OCI-LY3 (cell line): ENCODE data around the gene RAPGEF1.

ENCODE experiments used
- H2AFZ ChIP-seq: fragments of 200-600, 300-600 bp; shearing (Covaris generic); 2 replicates; pipeline ENCODE4 v1.6.0; 2014; ENCODE audit warnings: antibody characterized with exemption, low read depth, low read length
- H3K27ac ChIP-seq: fragments of 200-600, 300-600 bp; sonication (generic); 2 replicates; pipeline ENCODE4 v1.5.1; 2014; ENCODE audit warnings: mild to moderate bottlenecking, low read length, moderate library complexity, mixed read lengths
- H3K27me3 ChIP-seq: fragments of 200-600, 300-600 bp; sonication (generic); 2 replicates; pipeline ENCODE4 v1.6.1; 2014; ENCODE audit warnings: low read depth, low read length, mixed read lengths
- H3K36me3 ChIP-seq: fragments of 200-600, 300-600 bp; sonication (generic); replicated peaks from 2 replicates; pipeline ENCODE3; 2014; ENCODE audit warnings: low read depth, low read length, mixed read lengths
- H3K4me1 ChIP-seq: fragments of 300-600, 200-600 bp; sonication (generic); 2 replicates; pipeline ENCODE4 v1.6.1; 2014; ENCODE audit warnings: low read length, mixed read lengths
- H3K4me2 ChIP-seq: fragments of 200-600, 300-600 bp; sonication (generic); 2 replicates; pipeline ENCODE4 v1.6.1; 2014; ENCODE audit warnings: low read length, mixed read lengths
- H3K4me3 ChIP-seq: fragments of 300-600, 200-600 bp; sonication (generic); 2 replicates; pipeline ENCODE4 v1.5.1; 2014; ENCODE audit warnings: antibody characterized with exemption, mild to moderate bottlenecking, low read length, moderate library complexity
- H3K79me2 ChIP-seq: fragments of 300-600, 200-600 bp; shearing (Covaris generic); 2 replicates; pipeline ENCODE4 v1.6.1; 2014; ENCODE audit warnings: mild to moderate bottlenecking, low read length, mixed read lengths
- H3K9ac ChIP-seq: fragments of 300-600, 200-600 bp; shearing (Covaris generic); 2 replicates; pipeline ENCODE4 v1.6.0; 2014; ENCODE audit warnings: mild to moderate bottlenecking, low read length, moderate library complexity
- H3K9me3 ChIP-seq: fragments of 200-600, 300-600 bp; shearing (Covaris generic); 2 replicates; pipeline ENCODE4 v1.6.1; 2014; ENCODE audit warnings: low read length, mixed read lengths; ENCODE audit not compliant: insufficient read depth
- H4K20me1 ChIP-seq: fragments of 200-600, 300-600 bp; sonication (generic); 2 replicates; pipeline ENCODE4 v1.6.1; 2016; ENCODE audit warnings: low read length, mixed read lengths; ENCODE audit not compliant: insufficient read depth
- CTCF ChIP-seq: fragments of 200-600, 300-600 bp; sonication (generic); IDR thresholded peaks from 2 replicates; pipeline ENCODE4 v1.5.1; 2014; ENCODE audit warnings: antibody characterized with exemption, low read length, low read depth
- EZH2phosphoT487 ChIP-seq: fragments of 200-600 bp; shearing (Covaris generic); IDR thresholded peaks from 2 replicates; pipeline ENCODE4 v1.6.1; 2018; ENCODE audit warnings: antibody characterized with exemption, mixed run types, low read depth

The RAPGEF1 gene

GRCh38 chr9:131727795-131728545 is 11.9 kb downstream of the RAPGEF1 start:
- peaks cover 4% of the 10 kb centered on the region; the same call in 1 of the 2 replicates for H3K9me3 ChIP-seq
- peaks cover 14% of the 10 kb centered on the region for H4K20me1 ChIP-seq
- peak overlapping the region; percentile 71 for H3K4me3 ChIP-seq
- H3K36me3 ChIP-seq, result peaks cover 40% of the 10 kb centered on the region
- H3K9ac ChIP-seq, result peak overlapping the region; percentile 99
- TF ChIP-seq EZH2phosphoT487, result no peak
- no peak for TF ChIP-seq CTCF
- H3K27ac ChIP-seq, result peak overlapping the region; percentile 99
- peaks cover 83% of the 10 kb centered on the region for H3K4me1 ChIP-seq
- H2AFZ ChIP-seq, result no peak overlapping the region
- H3K79me2 ChIP-seq, result peaks cover 91% of the 10 kb centered on the region
- H3K27me3 ChIP-seq, result no peaks in the 10 kb centered on the region
- H3K4me2 ChIP-seq, result peak overlapping the region; percentile 98

DNA sequence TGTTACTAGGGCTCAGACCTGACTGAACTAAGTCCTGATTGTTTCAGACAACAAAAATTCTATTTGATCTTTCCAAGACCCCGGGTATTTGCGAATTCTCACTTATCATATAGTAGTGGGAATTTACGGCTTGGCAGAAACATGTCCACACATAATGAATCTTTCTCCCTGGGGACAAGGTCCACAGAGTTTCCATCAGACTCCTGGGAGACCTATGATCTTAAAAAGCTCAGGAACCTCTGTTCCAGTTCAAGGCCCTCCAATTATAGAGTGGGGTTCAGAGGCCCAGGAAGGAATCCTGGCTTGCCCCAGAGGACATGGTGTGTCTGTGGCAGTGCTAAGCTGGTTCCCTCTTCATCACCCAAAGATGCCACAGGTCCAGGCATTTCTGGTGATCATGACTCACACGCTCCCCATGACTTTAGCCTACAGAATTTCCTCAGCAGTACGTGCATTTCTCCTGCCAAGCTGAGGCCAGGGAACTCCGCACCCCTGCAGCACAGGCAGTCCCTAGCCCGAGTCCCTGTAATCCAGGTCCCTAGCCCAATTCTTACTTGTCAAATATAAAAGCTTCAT is 12.6 kb downstream of the RAPGEF1 start:
- Histone ChIP-seq H3K4me3 (peak overlapping the region; percentile 71), H3K9me3 (peaks cover 4% of the 10 kb centered on the region; the same call in 1 of the 2 replicates), H3K27ac (peak overlapping the region; percentile 99), H3K79me2 (peaks cover 91% of the 10 kb centered on the region), H3K9ac (peak overlapping the region; percentile 99), H4K20me1 (peaks cover 18% of the 10 kb centered on the region), H3K36me3 (peaks cover 43% of the 10 kb centered on the region), H3K27me3 (no peaks in the 10 kb centered on the region), H3K4me1 (peaks cover 78% of the 10 kb centered on the region), H2AFZ (no peak overlapping the region), H3K4me2 (peak overlapping the region; percentile 98)
- TF ChIP-seq CTCF (no peak), EZH2phosphoT487 (no peak)

DNA sequence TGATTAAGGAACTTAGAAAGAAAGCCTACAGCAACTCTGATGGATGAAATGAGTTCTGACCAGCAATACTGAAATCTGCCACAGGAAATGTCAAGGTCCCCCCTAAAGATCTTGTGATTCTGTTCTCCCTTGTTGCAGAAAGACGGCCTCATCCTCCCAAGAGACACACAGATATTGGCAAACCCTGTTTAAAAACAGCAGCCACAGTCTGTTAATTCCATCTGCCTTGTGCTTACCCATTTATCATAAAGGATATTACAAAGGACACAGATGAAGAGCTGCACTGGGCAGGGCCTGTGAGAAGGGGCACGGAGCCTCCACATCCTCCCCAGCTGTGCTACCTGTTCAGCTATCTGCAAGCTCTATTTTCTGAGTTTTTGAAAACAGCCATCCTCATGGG is 15.2 kb downstream of the RAPGEF1 start:
- Histone ChIP-seq H3K4me1 (peaks cover 78% of the 10 kb centered on the region), H3K36me3 (peaks cover 58% of the 10 kb centered on the region), H3K9ac (peak overlapping the region; percentile 13; the same call in 1 of the 2 replicates), H3K79me2 (peaks cover 94% of the 10 kb centered on the region), H4K20me1 (peaks cover 41% of the 10 kb centered on the region), H3K4me3 (0 out of 2 replicates have a peak overlapping the region, but pooled peaks have one; percentile 15), H3K9me3 (peaks cover 4% of the 10 kb centered on the region; the same call in 1 of the 2 replicates), H3K27me3 (no peaks in the 10 kb centered on the region), H3K4me2 (peak overlapping the region; percentile 46), H2AFZ (no peak overlapping the region), H3K27ac (peak overlapping the region; percentile 99)
- TF ChIP-seq EZH2phosphoT487, result no peak
- no peak for TF ChIP-seq CTCF

DNA sequence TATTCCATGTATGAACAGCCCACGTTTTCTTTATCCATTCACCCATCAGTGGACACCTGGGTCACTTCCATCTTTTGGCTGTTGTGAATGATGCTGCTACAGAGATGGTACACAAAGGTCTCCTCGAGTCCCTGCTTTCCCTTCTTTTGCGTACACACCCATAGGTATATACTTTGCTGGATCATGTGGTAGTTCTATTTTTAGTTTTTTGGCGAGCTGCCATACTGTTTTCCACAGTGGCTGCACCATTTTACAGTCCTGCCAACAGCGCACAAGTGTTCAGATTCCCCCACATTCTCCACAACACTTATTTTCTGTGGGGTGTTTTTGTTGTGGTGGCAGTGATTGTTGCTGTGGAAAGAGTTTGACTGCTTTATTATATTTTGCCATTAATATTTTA is 16.2 kb downstream of the RAPGEF1 start:
- H3K9me3 ChIP-seq, result peaks cover 4% of the 10 kb centered on the region; the same call in 1 of the 2 replicates
- peaks cover 60% of the 10 kb centered on the region for H3K36me3 ChIP-seq
- H4K20me1 ChIP-seq, result peaks cover 49% of the 10 kb centered on the region
- H3K27me3 ChIP-seq, result no peaks in the 10 kb centered on the region
- H3K27ac ChIP-seq, result no peak overlapping the region
- peaks cover 82% of the 10 kb centered on the region for H3K4me1 ChIP-seq
- H3K4me2 ChIP-seq, result no peak overlapping the region
- H3K9ac ChIP-seq, result no peak overlapping the region
- peaks cover 100% of the 10 kb centered on the region for H3K79me2 ChIP-seq
- no peak overlapping the region for H2AFZ ChIP-seq
- TF ChIP-seq CTCF, result no peak
- TF ChIP-seq EZH2phosphoT487, result no peak
- H3K4me3 ChIP-seq, result no peak overlapping the region
